CD14-positive monocyte (primary cell): Measurements from ENCODE around the gene RAB40A. TPM values are rescaled to one million over a fixed set of nuclear protein-coding genes. Genes with fewer than 3 reads are reported as not detected.

ENCODE experiments used
- DNase-seq, 3 donors: peaks; one replicate each; pipeline ENCODE4 v3.0.0-alpha.2; 2011 to 2022
- H2AFZ ChIP-seq: 2 replicates; pipeline ENCODE4 v1.6.0; 2012; ENCODE audit warnings: mild to moderate bottlenecking, low read depth, low read length, inconsistent platforms; ENCODE audit not compliant: insufficient read depth, poor library complexity, severe bottlenecking
- H3K27ac ChIP-seq, 2 donors: 1 replicate in 1 of 2; 2 replicates in 1 of 2; pipeline ENCODE4 v1.5.1; 2012 to 2013; ENCODE audit warnings: low read length in 2 of 2, control low read depth in 1 of 2, inconsistent platforms in 1 of 2, low read depth in 1 of 2, mild to moderate bottlenecking in 1 of 2
- H3K27me3 ChIP-seq, 2 donors: one replicate each; pipeline versions ENCODE4 v1.6.0 to v1.6.1; 2011 to 2013; ENCODE audit warnings: low read length in 2 of 2; ENCODE audit not compliant: control insufficient read depth in 2 of 2, insufficient read depth in 2 of 2
- H3K36me3 ChIP-seq, 2 donors: replicated peaks in 1 of 2; 1 replicate in 1 of 2; 2 replicates in 1 of 2; pipeline versions ENCODE4 v1.5.1 to v1.6.1; 2012 to 2013; ENCODE audit warnings: low read length in 2 of 2, control low read depth in 1 of 2, inconsistent platforms in 1 of 2, mild to moderate bottlenecking in 1 of 2; ENCODE audit not compliant: insufficient read depth in 2 of 2, control insufficient read depth in 1 of 2
- H3K4me1 ChIP-seq, 2 donors: 1 replicate in 1 of 2; 2 replicates in 1 of 2; pipeline versions ENCODE4 v1.5.1 to v1.6.1; 2012 to 2013; ENCODE audit warnings: low read length in 2 of 2, control low read depth in 1 of 2, inconsistent platforms in 1 of 2, mild to moderate bottlenecking in 1 of 2, moderate library complexity in 1 of 2; ENCODE audit not compliant: insufficient read depth in 2 of 2, control insufficient read depth in 1 of 2
- H3K4me2 ChIP-seq: replicated peaks from 2 replicates; pipeline ENCODE3; 2012; ENCODE audit warnings: low read length, moderate library complexity, mild to moderate bottlenecking; ENCODE audit not compliant: poor library complexity, severe bottlenecking; ENCODE audit errors: extremely low read depth
- H3K4me3 ChIP-seq, 3 experiments: fragments of 200-600 bp in 1 of 3; sonication (generic) in 1 of 3; replicated peaks in 1 of 3; 1 replicate in 2 of 3; 2 replicates in 1 of 3; pipeline ENCODE4 v1.5.1; 2011 to 2013; ENCODE audit warnings: low read length in 3 of 3, mild to moderate bottlenecking in 3 of 3, control low read depth in 2 of 3, low read depth in 2 of 3, inconsistent platforms in 1 of 3, moderate library complexity in 1 of 3
- H3K79me2 ChIP-seq: 2 replicates; pipeline ENCODE4 v1.6.0; 2012; ENCODE audit warnings: mild to moderate bottlenecking, control low read depth, inconsistent platforms, low read length, moderate library complexity; ENCODE audit not compliant: insufficient read depth
- H3K9ac ChIP-seq: 2 replicates; pipeline ENCODE4 v1.6.0; 2017; ENCODE audit warnings: low read length, mild to moderate bottlenecking; ENCODE audit not compliant: insufficient read depth, poor library complexity, severe bottlenecking
- H3K9me3 ChIP-seq, 2 donors: replicated peaks in 1 of 2; 1 replicate in 1 of 2; 2 replicates in 1 of 2; pipeline versions ENCODE4 v1.5.1 to v1.6.1; 2012 to 2013; ENCODE audit warnings: low read length in 2 of 2, control low read depth in 1 of 2; ENCODE audit not compliant: control insufficient read depth in 1 of 2, insufficient read depth in 1 of 2
- H4K20me1 ChIP-seq: 2 replicates; pipeline ENCODE4 v1.6.0; 2012; ENCODE audit warnings: mild to moderate bottlenecking, low read length, control low read depth, moderate library complexity; ENCODE audit not compliant: insufficient read depth
- H3K27ac Mint-ChIP-seq, 7 donors: one replicate each; pipeline ENCODE4 v1.8.0; 2020; ENCODE audit warnings: mild to moderate bottlenecking in 7 of 7, mixed read lengths in 7 of 7, moderate library complexity in 6 of 7, inconsistent platforms in 2 of 7
- H3K27me3 Mint-ChIP-seq, 3 donors: one replicate each; pipeline ENCODE4 v1.8.0; 2021 to 2022; ENCODE audit warnings: low read depth in 3 of 3, mild to moderate bottlenecking in 3 of 3, mixed read lengths in 3 of 3, moderate library complexity in 3 of 3, inconsistent platforms in 1 of 3
- H3K36me3 Mint-ChIP-seq, 2 donors: one replicate each; pipeline ENCODE4 v1.8.0; 2020; ENCODE audit warnings: mixed read lengths in 2 of 2, inconsistent platforms in 1 of 2, mild to moderate bottlenecking in 1 of 2
- H3K4me1 Mint-ChIP-seq: one replicate; pipeline ENCODE4 v1.8.0; 2020; ENCODE audit warnings: mild to moderate bottlenecking, mixed read lengths
- H3K4me3 Mint-ChIP-seq, 2 donors: one replicate each; pipeline ENCODE4 v1.8.0; 2020; ENCODE audit warnings: mild to moderate bottlenecking in 2 of 2, mixed read lengths in 2 of 2, moderate library complexity in 1 of 2
- H3K9me3 Mint-ChIP-seq, 7 donors: one replicate each; pipeline ENCODE4 v1.8.0; 2020 to 2022; ENCODE audit warnings: mixed read lengths in 7 of 7, mild to moderate bottlenecking in 6 of 7, moderate library complexity in 6 of 7, inconsistent platforms in 2 of 7
- CTCF ChIP-seq: fragments of 200-600 bp; IDR thresholded peaks from one replicate; pipeline ENCODE4 v1.8.0; 2022; ENCODE audit warnings: antibody characterized with exemption, mild to moderate bottlenecking
- WGBS: methylation state at CpG from one replicate; pipeline ENCODE4 v1.1.5; 2013; ENCODE audit warnings: missing lambda C conversion rate; ENCODE audit not compliant: insufficient coverage; 5-methylcytosine and 5-hydroxymethylcytosine counted together
- intact Hi-C, 2 donors: fragments of 100-400 bp; cut with micrococcal nuclease; formaldehyde crosslinking; loops; one replicate each; pipeline versions ENCODE4 v1.15.0 to v1.15.1; 2023
- polyA plus RNA-seq, 3 donors: library from polyadenylated mRNA; depleted of rRNA in 1 of 3; unstranded in 2 of 3; stranded (reverse) in 1 of 3; fragments of 300-500 nt in 2 of 3; fragments of >200 nt in 1 of 3; fragmentation: Illumina TruSeq in 2 of 3; gene quantifications; 1 replicate in 2 of 3; 2 replicates in 1 of 3; pipeline ENCODE4 v1.2.3, GENCODE V29; 2012 to 2021

The RAB40A gene
- polyA plus RNA-seq, 3 donors, result not detected

DNA sequence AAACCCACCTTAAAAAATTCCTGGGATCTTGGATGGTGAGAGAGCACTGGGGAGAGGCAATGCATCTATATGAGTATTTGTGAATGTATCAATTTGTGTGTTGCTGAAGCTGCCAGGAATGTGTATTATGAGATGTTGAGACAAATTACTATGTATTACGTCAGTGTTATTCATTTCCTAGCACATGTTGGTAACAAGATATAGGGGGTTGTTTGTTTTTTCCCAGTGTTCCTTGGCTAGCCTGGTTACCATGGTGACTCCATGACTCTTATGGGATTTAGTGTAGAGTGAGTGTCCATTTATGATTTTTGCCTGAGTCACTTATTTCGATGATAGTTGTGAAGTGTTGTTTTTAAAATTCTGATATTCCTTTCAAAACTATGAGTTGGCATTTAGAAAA is 65.6 kb downstream of the RAB40A start:
- no peak overlapping the region for H3K4me2 ChIP-seq
- no peak for TF ChIP-seq CTCF
- no peaks in the 10 kb centered on the region for H3K4me1 ChIP-seq
- Mint-ChIP-seq H3K27me3 (peaks cover 0 to 4% (median 0%) of the 10 kb centered on the region in 3 donors), H3K4me3 (no peak overlapping the region), H3K9me3 (peaks cover 0 to 11% (median 3%) of the 10 kb centered on the region in 7 donors), H3K27ac (no peak overlapping the region), H3K36me3 (no peaks in the 10 kb centered on the region), H3K4me1 (no peaks in the 10 kb centered on the region)
- H3K9me3 ChIP-seq, result no peaks in the 10 kb centered on the region
- H3K4me3 ChIP-seq, result no peak overlapping the region
- no peak overlapping the region for H3K27ac ChIP-seq
- no peak overlapping the region for H2AFZ ChIP-seq
- no peaks in the 10 kb centered on the region for H3K79me2 ChIP-seq
- no peaks in the 10 kb centered on the region for H4K20me1 ChIP-seq
- no peaks in the 10 kb centered on the region for H3K36me3 ChIP-seq
- no CpG with 5 or more reads among the region's 2 CpGs for WGBS
- no peaks in the 10 kb centered on the region for H3K27me3 ChIP-seq
- intact Hi-C loops, result no loop called here
- no peak for DNase-seq
- no peak overlapping the region for H3K9ac ChIP-seq

Other genes with a start within 250 kb of the RAB40A start
- not detected for gene TCEAL5, start 242.7 kb downstream of the RAB40A start, polyA plus RNA-seq
- under 1 TPM; 0.22 to 0.75 (median 0.66) TPM for gene BEX2, start 208.5 kb downstream of the RAB40A start, polyA plus RNA-seq
- not detected for gene TCEAL7, start 189.2 kb downstream of the RAB40A start, polyA plus RNA-seq
- 1 to 10 TPM in 1 of 3 donors, under 1 TPM in 2; 0.49 to 2.2 (median 0.49) TPM for gene TCEAL9, start 163.0 kb downstream of the RAB40A start, polyA plus RNA-seq
- gene BEX3, start 143.0 kb downstream of the RAB40A start, polyA plus RNA-seq, result 1 to 10 TPM in 2 of 3 donors, under 1 TPM in 1; 0.49 to 2.7 (median 2.0) TPM
- 10 to 100 TPM in 1 of 3 donors, 1 to 10 TPM in 2; 3.0 to 10.7 (median 8.5) TPM for gene TCEAL4, start 66.0 kb upstream of the RAB40A start, polyA plus RNA-seq
- 1 to 10 TPM; 1.8 to 3.7 (median 2.1) TPM for gene TCEAL3, start 88.5 kb upstream of the RAB40A start, polyA plus RNA-seq
- gene TCEAL1, start 109.5 kb upstream of the RAB40A start, polyA plus RNA-seq, result 10 to 100 TPM in 1 of 3 donors, 1 to 10 TPM in 2; 5.5 to 11.4 (median 5.8) TPM
- 10 to 100 TPM; 83.5 to 86.4 (median 83.9) TPM for gene MORF4L2, start 167.2 kb upstream of the RAB40A start, polyA plus RNA-seq
- gene TMEM31, start 191.4 kb upstream of the RAB40A start, polyA plus RNA-seq, result not detected